ENCODE data around the gene VAMP3.

The VAMP3 gene

DNA sequence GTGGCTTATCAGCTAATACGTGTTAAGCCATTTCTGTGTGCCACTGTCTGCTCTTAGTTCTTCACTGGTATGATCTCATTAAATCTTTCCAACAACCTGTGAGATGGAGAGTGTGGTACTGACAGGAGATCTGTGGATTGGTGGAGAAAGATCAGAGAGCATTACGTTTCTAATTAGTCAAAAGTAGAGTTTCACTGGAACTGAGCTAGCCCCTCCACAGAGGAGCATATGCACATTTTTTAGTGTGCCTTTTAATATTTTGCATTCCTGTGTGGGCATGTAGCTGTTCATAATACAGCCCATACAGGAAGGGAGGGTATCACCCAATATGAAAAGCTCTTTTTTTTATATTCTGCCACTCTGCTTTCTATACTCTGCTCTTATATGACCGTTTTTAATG lies 50.2 kb downstream of the VAMP3 start:
- peaks cover 22% of the 10 kb centered on the region for H3K36me3 Mint-ChIP-seq
- no peaks in the 10 kb centered on the region for H3K27me3 Mint-ChIP-seq
- H3K4me1 Mint-ChIP-seq (ENCODE audit: low read depth), result no peaks in the 10 kb centered on the region
- no peak overlapping the region for H3K4me3 Mint-ChIP-seq
- no peak overlapping the region for H3K27ac Mint-ChIP-seq
- H3K9me3 Mint-ChIP-seq (ENCODE audit: low read depth), result no peaks in the 10 kb centered on the region

DNA sequence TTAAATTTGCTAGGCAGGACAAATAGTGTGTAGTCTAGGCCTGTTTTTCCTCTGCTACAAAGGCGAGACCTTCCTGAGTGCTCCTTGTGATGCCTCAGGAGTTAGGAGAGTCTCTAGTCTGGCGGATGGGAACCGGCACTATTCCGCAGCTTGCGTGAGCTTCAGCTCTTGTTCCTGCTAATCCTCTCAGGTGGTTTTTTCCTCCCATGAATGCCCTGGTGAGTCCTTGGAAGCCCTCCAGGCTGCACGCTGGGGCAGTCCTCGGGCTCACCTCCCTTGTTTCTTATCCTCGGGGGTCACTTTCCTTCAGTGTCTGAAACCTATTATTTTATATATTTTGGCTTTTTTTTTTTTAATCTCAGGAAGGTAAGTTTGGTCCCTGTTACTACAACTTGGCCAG lies 53.6 kb downstream of the VAMP3 start:
- Mint-ChIP-seq H3K36me3 (peaks cover 27% of the 10 kb centered on the region), H3K4me3 (no peak overlapping the region), H3K4me1 (ENCODE audit: low read depth) (peaks cover 2% of the 10 kb centered on the region), H3K27ac (no peak overlapping the region), H3K9me3 (ENCODE audit: low read depth) (no peaks in the 10 kb centered on the region), H3K27me3 (no peaks in the 10 kb centered on the region)

DNA sequence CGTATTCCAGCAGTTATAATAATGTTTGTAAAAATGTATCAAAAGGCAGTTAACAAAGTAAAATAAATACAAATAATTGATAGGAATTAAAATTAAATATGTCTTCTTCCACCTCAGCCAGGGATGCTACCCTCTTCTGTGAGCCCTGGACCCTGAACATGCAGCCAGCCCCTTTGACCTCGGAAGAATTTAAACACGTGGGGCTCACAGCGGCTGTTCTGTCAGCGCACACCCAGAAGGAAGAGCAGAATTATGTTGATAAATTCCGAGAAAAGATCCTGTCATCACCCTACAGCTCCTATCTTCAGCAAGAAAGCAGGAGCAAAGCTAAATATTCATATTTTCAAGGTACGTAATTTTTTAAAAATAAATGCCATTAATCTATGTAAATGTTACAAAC lies 55.3 kb downstream of the VAMP3 start:
- peaks cover 2% of the 10 kb centered on the region for H3K4me1 Mint-ChIP-seq (ENCODE audit: low read depth)
- H3K36me3 Mint-ChIP-seq, result peaks cover 12% of the 10 kb centered on the region
- no peak overlapping the region for H3K27ac Mint-ChIP-seq
- peak overlapping the region; percentile 89 for H3K4me3 Mint-ChIP-seq
- H3K27me3 Mint-ChIP-seq, result no peaks in the 10 kb centered on the region
- no peaks in the 10 kb centered on the region for H3K9me3 Mint-ChIP-seq (ENCODE audit: low read depth)

DNA sequence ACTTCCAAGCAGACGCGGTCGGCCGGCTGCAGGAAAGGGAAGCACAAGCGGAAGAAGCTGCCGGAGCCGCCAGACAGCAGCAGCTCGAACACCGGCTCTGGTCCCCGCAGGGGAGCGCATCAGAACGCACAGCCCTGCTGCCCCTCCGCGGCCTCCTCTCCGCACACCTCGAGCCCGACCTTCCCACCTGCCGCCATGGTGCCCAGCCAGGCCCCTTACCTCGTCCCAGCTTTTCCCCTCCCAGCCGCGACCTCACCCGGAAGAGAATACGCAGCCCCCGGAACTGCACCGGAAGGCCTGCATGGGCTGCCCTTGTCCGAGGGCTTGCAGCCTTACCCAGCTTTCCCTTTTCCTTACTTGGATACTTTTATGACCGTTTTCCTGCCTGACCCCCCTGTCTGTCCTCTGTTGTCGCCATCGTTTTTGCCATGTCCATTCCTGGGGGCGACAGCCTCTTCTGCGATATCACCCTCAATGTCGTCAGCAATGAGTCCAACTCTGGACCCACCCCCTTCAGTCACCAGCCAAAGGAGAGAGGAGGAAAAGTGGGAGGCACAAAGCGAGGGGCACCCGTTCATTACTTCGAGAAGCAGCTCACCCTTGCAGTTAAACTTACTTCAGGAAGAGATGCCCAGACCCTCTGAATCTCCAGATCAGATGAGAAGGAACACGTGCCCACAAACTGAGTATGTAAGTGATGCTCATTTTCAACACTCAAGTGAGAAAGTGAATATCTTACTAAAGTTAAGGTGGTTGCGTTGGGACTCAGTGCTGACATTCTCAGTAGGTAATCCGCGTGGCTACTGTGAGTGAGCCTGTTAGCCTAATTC lies 56.2 kb downstream of the VAMP3 start:
- Mint-ChIP-seq H3K4me1 (ENCODE audit: low read depth) (peaks cover 4% of the 10 kb centered on the region), H3K4me3 (peak overlapping the region; percentile 89), H3K36me3 (peaks cover 8% of the 10 kb centered on the region), H3K27ac (peak overlapping the region; percentile 91), H3K27me3 (no peaks in the 10 kb centered on the region), H3K9me3 (ENCODE audit: low read depth) (no peaks in the 10 kb centered on the region)
